DOHH2 (cell line): Measurements from ENCODE around the gene HRK.

ENCODE experiments used
- H3F3A ChIP-seq: fragments of 200-600 bp; sonication (generic), shearing (Covaris generic); 2 replicates; pipeline ENCODE4 v1.6.0; 2016; ENCODE audit warnings: antibody characterized with exemption, mild to moderate bottlenecking; ENCODE audit not compliant: control insufficient read depth, insufficient read depth
- H3K27ac ChIP-seq: fragments of 200-600 bp; sonication (generic); 2 replicates; pipeline ENCODE4 v1.5.1; 2014; ENCODE audit warnings: low read depth, mild to moderate bottlenecking, low read length, moderate library complexity
- H3K27me3 ChIP-seq: fragments of 200-600 bp; sonication (generic); 2 replicates; pipeline ENCODE4 v1.6.1; 2014; ENCODE audit warnings: mild to moderate bottlenecking, low read length, mixed read lengths; ENCODE audit not compliant: control insufficient read depth
- H3K36me3 ChIP-seq: fragments of 200-600 bp; sonication (generic); 2 replicates; pipeline ENCODE4 v1.6.1; 2014; ENCODE audit warnings: mild to moderate bottlenecking, low read length, moderate library complexity, mixed read lengths; ENCODE audit not compliant: control insufficient read depth
- H3K4me1 ChIP-seq: fragments of 200-600 bp; sonication (generic); 2 replicates; pipeline ENCODE4 v1.6.1; 2014; ENCODE audit warnings: mild to moderate bottlenecking, low read length, mixed read lengths; ENCODE audit not compliant: control insufficient read depth
- H3K4me2 ChIP-seq: fragments of 200-600 bp; sonication (generic); 2 replicates; pipeline ENCODE4 v1.6.0; 2014; ENCODE audit warnings: mild to moderate bottlenecking, low read length, moderate library complexity
- H3K4me3 ChIP-seq: fragments of 200-600 bp; sonication (generic); 2 replicates; pipeline ENCODE4 v1.5.1; 2014; ENCODE audit warnings: mild to moderate bottlenecking, low read length, mixed read lengths
- H3K79me2 ChIP-seq: fragments of 200-600 bp; sonication (generic); 2 replicates; pipeline ENCODE4 v1.6.1; 2014; ENCODE audit warnings: mild to moderate bottlenecking, low read length, mixed read lengths; ENCODE audit not compliant: control insufficient read depth
- H3K9me2 ChIP-seq: fragments of 200-600 bp; sonication (generic); replicated peaks from 2 replicates; pipeline ENCODE4 v1.6.1; 2014; ENCODE audit warnings: mild to moderate bottlenecking, low read length, mixed read lengths; ENCODE audit not compliant: control insufficient read depth
- H3K9me3 ChIP-seq: fragments of 200-600 bp; sonication (generic); 2 replicates; pipeline ENCODE4 v1.6.1; 2014; ENCODE audit warnings: antibody characterized with exemption, low read length, mixed read lengths; ENCODE audit not compliant: control insufficient read depth, insufficient read depth
- H4K20me1 ChIP-seq: fragments of 200-600 bp; sonication (generic); 2 replicates; pipeline ENCODE4 v1.6.0; 2014; ENCODE audit warnings: low read depth, mild to moderate bottlenecking, antibody characterized with exemption, low read length, moderate library complexity; ENCODE audit not compliant: control insufficient read depth, insufficient read depth
- CTCF ChIP-seq: fragments of 200-600 bp; sonication (generic); IDR thresholded peaks from one replicate; pipeline ENCODE4 v1.5.1; 2014; ENCODE audit warnings: antibody characterized with exemption, mild to moderate bottlenecking, low read depth, low read length; ENCODE audit not compliant: poor library complexity, severe bottlenecking
- EZH2phosphoT487 ChIP-seq: fragments of 200-600 bp; sonication (generic); IDR thresholded peaks from 2 replicates; pipeline ENCODE4 v1.6.1; 2017; ENCODE audit warnings: borderline replicate concordance, mild to moderate bottlenecking, antibody characterized with exemption, low read length, moderate library complexity, mixed read lengths

The HRK gene

DNA sequence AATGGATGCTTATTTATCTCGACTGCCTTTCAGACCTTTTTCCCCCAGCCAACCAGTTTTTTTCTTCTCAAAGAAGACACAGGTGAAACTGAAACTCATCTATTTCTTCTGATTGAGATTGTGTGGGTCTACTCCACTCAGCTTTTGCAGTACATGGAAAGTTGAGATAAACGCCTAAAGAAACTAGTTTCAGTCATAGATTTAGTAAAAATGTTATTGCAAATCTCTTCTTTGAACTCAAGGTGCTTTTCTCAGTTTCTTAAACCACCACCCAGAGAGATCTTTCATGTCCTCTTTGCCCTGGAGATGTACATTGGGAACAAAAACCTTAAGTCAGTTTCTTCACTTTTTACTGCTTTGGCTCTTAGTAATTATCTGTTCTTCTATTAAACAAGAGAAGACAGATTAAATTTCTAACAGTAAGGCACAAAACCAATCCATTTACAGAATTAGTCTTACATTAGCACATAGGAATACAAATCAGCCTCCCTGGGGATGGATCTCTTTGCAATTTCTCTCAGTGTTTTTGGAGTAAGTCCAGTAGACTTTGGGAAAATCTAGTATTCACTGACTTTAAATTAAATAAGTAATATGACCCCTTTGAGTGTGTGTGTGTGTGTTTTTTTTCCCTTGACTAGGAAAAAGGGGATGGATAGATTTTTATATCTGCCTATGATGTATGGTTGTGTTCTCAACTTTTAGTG, 41.1 kb upstream of the HRK start:
- Histone ChIP-seq H3K9me3 (no peaks in the 10 kb centered on the region), H4K20me1 (peaks cover 14% of the 10 kb centered on the region), H3K27me3 (no peaks in the 10 kb centered on the region), H3K27ac (no peak overlapping the region), H3K9me2 (no peaks in the 10 kb centered on the region), H3K4me3 (no peak overlapping the region), H3K79me2 (peaks cover 79% of the 10 kb centered on the region), H3K4me1 (peaks cover 54% of the 10 kb centered on the region), H3K4me2 (no peak overlapping the region), H3K36me3 (peaks cover 46% of the 10 kb centered on the region), H3F3A (0 out of 2 replicates have a peak, but pooled peaks cover 8% of the 10 kb centered on the region)
- TF ChIP-seq CTCF (no peak), EZH2phosphoT487 (no peak)

GRCh38 chr12:116920939-116921338, 39.7 kb upstream of the HRK start:
- H3K27me3 ChIP-seq = no peaks in the 10 kb centered on the region
- no peak overlapping the region for H3K27ac ChIP-seq
- no peak overlapping the region for H3K4me3 ChIP-seq
- no peaks in the 10 kb centered on the region for H3K9me3 ChIP-seq
- H3K4me2 ChIP-seq = no peak overlapping the region
- peaks cover 8% of the 10 kb centered on the region; the same call in 1 of the 2 replicates for H3F3A ChIP-seq
- H3K36me3 ChIP-seq = peaks cover 33% of the 10 kb centered on the region
- peaks cover 14% of the 10 kb centered on the region for H4K20me1 ChIP-seq
- peaks cover 65% of the 10 kb centered on the region for H3K4me1 ChIP-seq
- peaks cover 84% of the 10 kb centered on the region for H3K79me2 ChIP-seq
- H3K9me2 ChIP-seq = no peaks in the 10 kb centered on the region
- TF ChIP-seq CTCF = no peak
- no peak for TF ChIP-seq EZH2phosphoT487

GRCh38 chr12:116919706-116920485, 38.7 kb upstream of the HRK start:
- Histone ChIP-seq H3F3A (peaks cover 8% of the 10 kb centered on the region; the same call in 1 of the 2 replicates), H3K9me2 (no peaks in the 10 kb centered on the region), H3K4me1 (peaks cover 58% of the 10 kb centered on the region), H3K79me2 (peaks cover 84% of the 10 kb centered on the region), H3K4me2 (peak overlapping the region; percentile 56), H3K27me3 (no peaks in the 10 kb centered on the region), H4K20me1 (peaks cover 7% of the 10 kb centered on the region; the same call in 1 of the 2 replicates), H3K4me3 (peak overlapping the region; percentile 6; the same call in 1 of the 2 replicates), H3K9me3 (no peaks in the 10 kb centered on the region), H3K36me3 (peaks cover 28% of the 10 kb centered on the region), H3K27ac (no peak overlapping the region)
- no peak for TF ChIP-seq EZH2phosphoT487
- TF ChIP-seq CTCF = no peak
